Fibroblast of peridontal ligament (primary cell): ENCODE measurements around the gene TDRD6.
"Not testable (repeated sequence)": the region's sequence is repeated elsewhere in the genome, so short reads cannot be mapped to it uniquely, and the experiment has no call there.

Source experiments
- DNase-seq: peaks from one replicate; pipeline ENCODE4 v3.0.0-alpha.2; 2010; ENCODE audit errors: extremely low read depth

Gene TDRD6

GRCh38 chr6:46687619-46688097, at the start of gene TDRD6:
TDRD6 (plus strand) TSS chr6:46687885; CDS start chr6:46688129, 244 bp downstream.
- no peak for DNase-seq

GRCh38 chr6:46637933-46638332, 49.8 kb upstream of the TDRD6 start:
- DNase-seq, result no peak

GRCh38 chr6:46638650-46639049, 49.0 kb upstream of the TDRD6 start:
- no peak for DNase-seq

GRCh38 chr6:46642928-46643751, 44.5 kb upstream of the TDRD6 start:
- DNase-seq, result no peak

- no peak for DNase-seq
Measured at GRCh38 chr6:46645265-46645664, 42.4 kb upstream of the TDRD6 start.

GRCh38 chr6:46648108-46648507, 39.6 kb upstream of the TDRD6 start:
- DNase-seq, result not testable (repeated sequence)

- peak; percentile 11 for DNase-seq
Measured at GRCh38 chr6:46648869-46649492, 38.7 kb upstream of the TDRD6 start.

GRCh38 chr6:46651006-46651405, 36.7 kb upstream of the TDRD6 start:
- peak; percentile 90 for DNase-seq

- DNase-seq, result peak; percentile 6
Measured at GRCh38 chr6:46651816-46652215, 35.9 kb upstream of the TDRD6 start.

GRCh38 chr6:46652232-46652602, 35.5 kb upstream of the TDRD6 start:
- DNase-seq, result no peak

GRCh38 chr6:46652603-46653438, 34.9 kb upstream of the TDRD6 start, which contains the start of the genes CYP39A1 and SLC25A27:
CYP39A1 (minus strand) TSS chr6:46652818; CDS start chr6:46652582, 236 bp downstream.
SLC25A27 (plus strand) TSS chr6:46652975; CDS start chr6:46653193, 218 bp downstream.
- DNase-seq, result peak; percentile 74

GRCh38 chr6:46653439-46654195, 34.1 kb upstream of the TDRD6 start:
- peak; percentile 25 for DNase-seq

GRCh38 chr6:46655803-46656202, 31.9 kb upstream of the TDRD6 start:
- DNase-seq, result no peak

GRCh38 chr6:46657642-46658041, 30.0 kb upstream of the TDRD6 start:
- no peak for DNase-seq

- no peak for DNase-seq
Measured at GRCh38 chr6:46661483-46661882, 26.2 kb upstream of the TDRD6 start.

- no peak for DNase-seq
Measured at GRCh38 chr6:46667377-46667776, 20.3 kb upstream of the TDRD6 start.

- DNase-seq, result no peak
Measured at GRCh38 chr6:46674410-46674809, 13.3 kb upstream of the TDRD6 start.

- no peak for DNase-seq
Measured at GRCh38 chr6:46676604-46677313, 10.9 kb upstream of the TDRD6 start.

- no peak for DNase-seq
Measured at GRCh38 chr6:46677314-46677654, 10.4 kb upstream of the TDRD6 start.

- peak; percentile 27 for DNase-seq
Measured at GRCh38 chr6:46684771-46685170, 2.9 kb upstream of the TDRD6 start.
